ENCODE results near the gene MARCHF7. TPM values are rescaled to one million over a fixed set of nuclear protein-coding genes. Genes with fewer than 3 reads are reported as not detected.
"Not testable (repeated sequence)": the region's sequence is repeated elsewhere in the genome, so short reads cannot be mapped to it uniquely, and the experiment has no call there.

Gene MARCHF7
- total RNA-seq, 4 donors from 2014 or later = 95.7 to 139 (median 108) TPM

GRCh38 chr2:159713631-159714246 lies 1.4 kb downstream of the MARCHF7 start:
- no peak for DNase-seq (ENCODE audit: low spot score in 2 of 2)
- WGBS, 2 donors = 29 to 33% methylated on average over 5 of the region's 5 CpGs
- intact Hi-C loops (cut with DNase I; ENCODE audit: low total_unique reads) = no loop called here
- H3K4me3 ChIP-seq (ENCODE audit: low read depth, poor library complexity, severe bottlenecking) = peak overlapping the region; percentile 99
- TF ChIP-seq CTCF (IDR thresholded peaks at IDR 0.05) = no peak
- TF ChIP-seq POLR2A (IDR thresholded peaks at IDR 0.05) = no peak

- WGBS, 2 donors = 70 to 79% methylated on average over 8 of the region's 8 CpGs
- intact Hi-C loops (cut with DNase I; ENCODE audit: low total_unique reads) = no loop called here
- no peak overlapping the region for H3K4me3 ChIP-seq (ENCODE audit: low read depth, poor library complexity, severe bottlenecking)
- TF ChIP-seq CTCF (IDR thresholded peaks at IDR 0.05) = no peak
- TF ChIP-seq POLR2A (IDR thresholded peaks at IDR 0.05) = no peak
- DNase-seq (ENCODE audit: low spot score in 2 of 2) = no peak
Observed at GRCh38 chr2:159714247-159714930, 2.1 kb downstream of the MARCHF7 start.

- no peak overlapping the region for H3K4me3 ChIP-seq (ENCODE audit: low read depth, poor library complexity, severe bottlenecking)
- intact Hi-C loops (cut with DNase I; ENCODE audit: low total_unique reads) = no loop called here
Observed at GRCh38 chr2:159715451-159715850, 3.1 kb downstream of the MARCHF7 start.

GRCh38 chr2:159716409-159716808 lies 4.1 kb downstream of the MARCHF7 start:
- intact Hi-C loops (cut with DNase I; ENCODE audit: low total_unique reads); DNase-seq (ENCODE audit: low spot score in 2 of 2); H3K4me3 ChIP-seq (ENCODE audit: low read depth, poor library complexity, severe bottlenecking): not testable (repeated sequence)
- 97 to 99% methylated on average over 4 of the region's 4 CpGs for WGBS, 2 donors

More at GRCh38 chr2:159715451-159715850, 3.1 kb downstream of the MARCHF7 start:
- no peak for DNase-seq (ENCODE audit: low spot score in 2 of 2)
- TF ChIP-seq POLR2A (IDR thresholded peaks at IDR 0.05) (no peak), CTCF (IDR thresholded peaks at IDR 0.05) (no peak)
- 73 to 77% methylated on average over 4 of the region's 4 CpGs for WGBS, 2 donors

- WGBS, 2 donors = 77 to 88% methylated on average over 2 of the region's 2 CpGs
Observed at GRCh38 chr2:159716857-159717256, 4.6 kb downstream of the MARCHF7 start.

More at GRCh38 chr2:159716857-159717256, 4.6 kb downstream of the MARCHF7 start:
- no peak overlapping the region for H3K4me3 ChIP-seq (ENCODE audit: low read depth, poor library complexity, severe bottlenecking)
- intact Hi-C loops (cut with DNase I; ENCODE audit: low total_unique reads) = no loop called here
- no peak for TF ChIP-seq POLR2A (IDR thresholded peaks at IDR 0.05)
- TF ChIP-seq CTCF (IDR thresholded peaks at IDR 0.05) = no peak
- DNase-seq (ENCODE audit: low spot score in 2 of 2) = no peak
